HG03378 (cell line): ENCODE results near the gene PRR33.

Experiments
- ATAC-seq: cut with Tn5 transposase; IDR thresholded peaks from one replicate; pipeline ENCODE4 v1.9.1; 2021; ENCODE audit warnings: mild to moderate bottlenecking, moderate library complexity; ENCODE audit not compliant: unreplicated experiment

PRR33 gene

DNA sequence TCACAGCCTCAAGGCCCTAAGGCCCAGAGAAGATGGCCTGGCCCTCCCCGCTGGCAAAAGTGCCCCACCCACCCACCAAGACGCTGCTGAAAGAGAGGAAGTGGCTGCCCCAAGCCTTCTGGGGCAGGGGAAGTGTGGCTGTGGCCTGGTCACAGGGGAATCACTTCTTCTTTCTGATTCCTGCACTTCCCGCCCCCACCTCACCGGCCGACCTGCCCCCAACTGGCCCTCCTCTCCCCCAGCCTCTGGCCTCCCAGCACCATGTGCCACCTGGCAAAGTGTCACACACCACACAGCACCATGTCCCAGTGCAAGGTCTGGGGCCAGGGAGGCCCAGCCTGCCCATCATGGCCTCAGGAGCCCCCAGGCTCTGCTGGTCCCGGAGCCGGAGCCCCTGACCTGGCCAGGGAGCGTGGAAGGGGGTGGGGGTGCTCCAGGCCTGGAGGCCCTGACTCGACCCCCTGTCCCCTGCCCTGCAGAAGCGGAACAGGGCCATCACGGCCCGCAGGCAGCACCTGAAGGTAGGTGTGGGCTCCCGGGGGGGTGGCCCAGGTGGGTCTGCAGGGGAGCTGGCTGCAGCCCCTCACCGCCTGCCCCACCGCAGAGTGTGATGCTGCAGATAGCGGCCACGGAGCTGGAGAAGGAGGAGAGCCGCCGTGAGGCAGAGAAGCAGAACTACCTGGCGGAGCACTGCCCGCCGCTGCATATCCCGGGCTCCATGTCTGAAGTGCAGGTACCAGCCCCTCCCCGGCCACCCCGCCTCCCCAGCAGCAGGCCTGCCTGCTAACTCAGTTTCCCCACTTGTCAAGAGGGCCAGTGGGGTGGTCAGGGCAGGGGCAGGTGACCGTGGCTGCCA is 51.5 kb downstream of the PRR33 start:
- ATAC-seq: no peak

DNA sequence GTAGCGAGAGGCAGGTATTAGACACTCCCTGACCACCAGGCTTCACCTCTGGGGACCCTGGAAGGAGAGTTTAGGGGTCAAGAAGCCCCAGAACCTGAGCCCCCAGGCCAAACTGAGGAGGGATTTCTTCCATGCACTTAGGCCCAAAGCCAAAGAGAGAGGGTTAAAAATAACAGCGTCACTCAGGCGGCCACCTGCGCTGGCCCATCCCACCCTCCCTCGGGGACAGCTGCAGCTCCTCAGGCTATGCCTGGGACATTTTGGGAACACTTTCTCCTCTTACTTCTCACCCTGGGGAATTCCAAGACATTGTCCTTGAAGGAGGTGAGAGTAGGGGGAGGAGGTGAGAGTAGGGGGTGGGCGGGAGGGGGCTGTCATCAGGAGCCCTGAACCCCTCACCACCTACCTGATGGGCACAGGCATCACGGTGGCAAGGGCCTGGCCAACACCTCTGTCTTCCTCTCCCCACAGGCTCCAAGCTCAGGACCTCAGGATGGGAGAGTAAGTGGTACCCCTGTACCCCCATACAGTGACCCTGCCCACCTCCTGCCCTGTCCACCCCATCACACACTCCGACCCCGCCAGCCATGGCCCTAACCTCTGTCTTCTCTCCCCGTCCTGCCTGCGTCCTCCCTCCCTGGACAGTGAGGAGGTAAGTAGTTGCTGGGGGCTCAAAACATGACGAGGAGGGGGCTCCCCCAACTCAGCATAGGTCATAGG is 52.3 kb downstream of the PRR33 start:
- ATAC-seq: no peak

DNA sequence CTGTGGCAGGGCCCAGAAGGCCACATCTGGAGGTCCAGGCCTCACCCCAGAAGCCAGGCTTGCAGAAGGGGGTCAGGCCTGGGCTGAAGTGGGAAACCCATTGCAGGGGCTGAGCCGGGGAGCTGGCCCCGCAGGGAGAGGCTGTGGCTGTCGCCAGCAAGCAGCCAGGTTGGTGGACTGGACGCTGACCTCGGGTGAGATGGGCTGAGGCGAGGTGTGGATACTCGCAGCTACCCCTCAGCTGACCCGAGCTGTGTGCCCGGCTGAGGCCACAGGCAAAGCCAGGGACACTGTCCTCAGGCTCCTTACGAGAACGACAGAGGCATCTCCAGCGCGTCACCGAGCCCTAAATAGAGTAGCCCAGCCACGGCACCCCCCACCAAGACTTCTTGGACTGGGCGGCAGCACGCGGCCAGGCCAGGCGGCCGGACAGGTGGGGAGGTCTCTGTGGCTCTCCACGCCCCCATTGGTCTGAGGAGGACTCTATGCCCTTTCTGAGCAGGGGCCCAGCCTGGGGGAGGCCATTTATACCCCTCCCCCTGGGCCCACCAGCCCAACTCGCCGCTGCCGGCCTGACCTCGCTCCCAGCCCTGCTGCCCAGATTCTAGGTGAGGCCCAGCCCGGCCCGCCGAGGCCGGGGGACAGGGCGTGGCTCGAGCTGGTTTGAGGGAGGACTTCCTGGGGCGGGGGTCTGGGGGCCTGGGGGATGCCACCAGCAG is 53.1 kb downstream of the PRR33 start, which contains the start of gene TNNI2:
TNNI2 (plus strand) TSS at position 556 of the 719 bp plus-strand sequence. CDS start 716 bp downstream, outside the sequence.
- ATAC-seq: no peak
